GM20431 (cell line): ENCODE data around the gene ARHGAP29.

ENCODE experiments used
- in situ Hi-C: fragments of 300-500 bp; cut with MseI, MboI; formaldehyde crosslinking; loops from one replicate; pipeline ENCODE4 v1.15.0; 2020; ENCODE audit warnings: low sequenced_read_pairs; ENCODE audit not compliant: unreplicated experiment

ARHGAP29 gene

DNA sequence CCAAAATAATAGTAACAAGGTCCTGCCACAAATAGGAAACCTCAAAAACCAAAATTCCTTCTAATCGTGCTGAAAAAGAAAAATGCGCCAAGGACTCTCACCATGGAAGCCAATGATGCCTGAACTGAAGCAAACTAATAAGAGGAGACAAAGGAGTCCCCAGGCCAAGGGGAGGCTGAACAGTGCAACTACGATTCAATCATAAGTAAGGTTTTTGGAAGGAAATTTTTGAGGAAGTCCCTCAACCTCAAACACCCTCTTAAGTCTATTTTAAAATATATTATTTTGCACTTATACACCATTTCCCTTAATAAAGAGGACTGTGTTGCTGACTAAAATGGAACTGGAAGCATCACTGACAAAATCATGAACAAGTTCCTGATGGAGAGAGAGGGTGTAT, 1.7 kb upstream of the ARHGAP29 start:
- in situ Hi-C loops: no loop called here

DNA sequence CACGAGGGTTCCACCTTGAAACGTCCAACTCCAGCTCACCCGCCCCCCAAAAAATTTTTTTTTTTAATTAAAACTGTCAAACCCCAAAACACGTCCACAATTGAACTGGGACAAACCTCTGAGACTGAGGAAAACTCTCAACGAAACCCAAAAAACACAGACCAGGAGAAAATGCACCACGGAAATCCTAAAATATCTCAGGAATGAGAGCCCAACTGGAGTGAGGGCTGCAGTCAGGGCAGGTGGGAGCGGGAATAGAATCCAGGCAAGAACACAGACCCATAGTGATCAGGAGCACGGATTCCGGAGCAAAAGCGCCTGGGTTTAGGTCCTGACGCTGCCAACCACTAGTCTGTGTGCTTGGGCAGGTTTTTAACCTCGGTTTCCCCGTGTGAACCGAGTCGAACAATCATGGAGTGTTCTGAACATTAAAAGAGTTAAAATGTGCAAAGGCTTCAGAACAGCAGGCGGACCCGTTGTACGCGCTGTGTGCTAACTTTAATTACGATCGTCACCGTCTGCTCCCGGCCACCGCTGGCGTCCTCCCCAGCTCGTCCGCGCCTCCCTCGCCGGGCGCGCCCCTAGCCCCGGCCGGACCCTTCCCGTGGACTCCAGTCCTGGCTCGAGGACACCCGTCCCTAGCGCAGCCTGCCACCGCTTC, 624 bp downstream of the ARHGAP29 start:
- in situ Hi-C loops: no loop called here

DNA sequence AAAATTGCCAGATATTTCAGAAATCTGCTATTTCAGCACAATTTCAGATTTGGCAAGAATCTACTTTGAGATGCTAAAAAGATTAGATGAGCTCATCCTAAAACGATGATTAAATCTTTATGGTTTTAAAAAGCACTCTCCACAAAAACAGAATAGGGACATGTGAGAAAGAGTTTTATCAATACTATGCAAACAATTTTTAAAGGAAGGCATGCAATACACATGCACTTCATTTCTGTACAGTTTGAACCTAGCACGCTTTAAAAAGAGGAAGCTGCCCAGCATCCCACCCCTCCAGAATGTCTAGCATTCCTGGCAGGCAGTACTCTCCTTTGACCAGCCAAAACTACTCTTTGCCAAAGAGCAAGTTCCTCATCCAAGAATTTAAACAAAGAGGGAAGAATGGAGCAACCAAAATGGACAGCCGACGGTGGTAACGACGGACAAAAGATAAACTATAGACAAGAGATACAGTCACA, 1.3 kb downstream of the ARHGAP29 start:
- in situ Hi-C loops: no loop called here

DNA sequence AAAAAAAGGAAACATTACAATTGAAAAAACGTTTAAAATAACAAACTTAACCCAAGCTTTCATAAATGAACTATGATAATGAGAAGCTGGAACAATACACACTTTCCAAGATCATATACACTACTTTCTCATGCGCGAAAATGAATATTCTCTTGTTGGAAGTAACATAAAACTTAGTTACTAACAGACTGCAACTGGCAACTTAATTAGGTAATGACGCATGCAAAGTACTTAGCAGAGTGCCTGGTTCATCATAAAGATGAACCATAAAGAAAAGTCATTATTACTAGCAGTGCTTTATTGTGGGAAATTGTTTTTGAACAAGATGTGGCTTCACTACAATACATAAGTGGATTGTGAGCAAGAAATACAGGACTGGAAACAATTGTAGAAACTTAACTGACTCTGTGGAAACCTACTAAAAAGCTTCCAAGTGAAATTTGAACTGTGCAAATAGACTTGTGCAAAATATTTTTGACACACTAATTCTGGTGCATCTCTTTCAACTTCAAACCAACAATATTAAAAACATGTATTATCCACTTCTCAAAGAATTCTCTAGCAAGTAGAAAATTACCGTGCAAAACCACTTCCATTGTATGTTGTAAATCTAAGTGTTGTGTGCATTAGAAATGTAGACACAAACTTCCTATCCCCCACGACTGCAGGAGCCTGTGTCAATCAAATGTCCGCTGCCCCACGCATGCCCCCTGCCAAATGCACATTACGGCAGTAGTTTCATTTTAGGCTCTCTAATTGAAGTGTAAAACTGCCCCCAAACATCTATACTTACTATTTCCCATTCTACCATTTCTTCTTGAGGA, 2.0 kb downstream of the ARHGAP29 start:
- in situ Hi-C loops: no loop called here

DNA sequence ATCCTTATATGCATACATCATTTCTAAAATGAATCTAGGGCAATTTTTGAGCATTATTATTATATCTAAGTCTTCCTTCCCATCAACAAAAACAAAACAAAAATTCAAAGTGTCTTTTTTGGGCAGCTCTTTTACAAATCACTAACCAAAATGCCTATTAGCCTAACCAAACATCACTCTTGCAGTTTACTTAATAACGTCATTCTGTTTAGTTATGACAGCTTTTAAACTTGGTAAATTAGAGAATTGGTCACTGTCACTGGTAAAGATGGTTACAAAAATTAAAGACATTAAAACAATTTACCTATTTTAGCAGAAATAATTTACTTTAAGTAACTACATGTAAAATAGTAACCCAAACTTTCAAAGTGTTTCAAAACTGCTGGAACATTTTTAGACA, 2.8 kb downstream of the ARHGAP29 start:
- in situ Hi-C loops: no loop called here

DNA sequence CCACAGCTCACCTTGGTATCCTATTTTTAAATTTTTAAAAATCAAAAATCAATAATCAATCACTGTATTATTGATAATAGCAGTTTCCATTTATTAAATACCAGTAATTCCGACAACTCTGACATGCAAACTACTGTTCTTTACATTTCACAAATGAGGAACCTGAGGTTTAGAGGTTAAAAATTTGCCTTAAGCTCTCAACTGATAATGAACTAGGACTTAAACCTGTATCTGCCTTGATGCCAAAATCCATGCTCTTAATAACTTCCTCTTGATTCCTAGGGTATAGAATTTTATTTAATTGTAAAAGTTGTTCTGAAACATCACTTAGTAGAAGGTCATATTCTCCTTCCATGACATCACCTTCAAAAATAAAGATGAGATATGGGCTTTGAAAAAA, 5.6 kb downstream of the ARHGAP29 start:
- in situ Hi-C loops: no loop called here

DNA sequence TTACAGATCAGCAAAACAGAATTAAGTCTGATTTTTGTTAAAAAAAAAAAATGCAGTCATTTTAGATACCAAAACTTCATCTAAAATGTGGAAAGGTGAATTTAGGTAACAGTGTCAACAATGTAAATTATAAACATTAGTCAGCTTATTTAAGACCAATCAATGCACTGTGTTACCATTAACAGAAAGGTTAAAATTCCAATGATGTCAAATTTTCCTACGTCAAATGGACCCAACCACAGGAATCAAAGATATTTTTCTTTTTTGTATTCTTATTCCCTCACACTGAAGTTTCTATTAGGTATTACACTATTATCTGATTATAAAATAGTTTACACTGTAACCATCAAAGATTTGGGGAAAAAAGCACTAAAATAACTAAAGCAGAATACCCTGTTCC, 6.5 kb downstream of the ARHGAP29 start:
- in situ Hi-C loops: no loop called here

DNA sequence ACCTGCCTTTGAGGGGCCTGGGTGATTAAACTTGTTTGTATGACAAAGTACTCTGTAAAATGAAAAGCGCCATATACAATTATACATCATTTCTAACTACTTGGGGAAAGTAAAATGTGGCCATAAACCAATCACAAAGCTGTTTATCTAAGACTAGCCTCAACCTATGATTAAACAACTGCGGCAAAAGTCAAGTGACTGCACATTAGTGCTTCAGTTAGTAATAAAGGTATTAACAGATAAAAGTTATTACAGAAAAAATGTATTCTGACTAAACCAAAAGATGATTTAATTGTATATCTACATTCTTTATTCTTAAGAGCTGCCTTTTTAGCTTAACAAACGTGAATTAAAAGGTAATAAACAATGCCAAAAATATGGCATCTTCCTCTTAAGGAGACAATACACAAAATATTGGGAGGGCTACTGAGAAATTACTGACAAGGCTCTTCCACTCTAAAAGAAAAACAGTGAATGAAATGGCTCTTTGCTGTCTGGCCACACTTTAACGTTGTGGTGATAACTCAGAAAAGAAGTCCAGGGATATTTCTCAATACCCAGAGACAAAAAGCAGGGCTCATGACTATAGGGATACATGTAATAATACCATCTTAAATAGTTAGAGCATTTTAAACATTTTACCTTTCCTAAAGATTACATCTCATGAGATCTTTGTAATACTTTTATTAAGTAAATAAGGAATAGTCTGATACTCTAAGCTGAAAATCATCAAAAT, 8.6 kb downstream of the ARHGAP29 start:
- in situ Hi-C loops: no loop called here

DNA sequence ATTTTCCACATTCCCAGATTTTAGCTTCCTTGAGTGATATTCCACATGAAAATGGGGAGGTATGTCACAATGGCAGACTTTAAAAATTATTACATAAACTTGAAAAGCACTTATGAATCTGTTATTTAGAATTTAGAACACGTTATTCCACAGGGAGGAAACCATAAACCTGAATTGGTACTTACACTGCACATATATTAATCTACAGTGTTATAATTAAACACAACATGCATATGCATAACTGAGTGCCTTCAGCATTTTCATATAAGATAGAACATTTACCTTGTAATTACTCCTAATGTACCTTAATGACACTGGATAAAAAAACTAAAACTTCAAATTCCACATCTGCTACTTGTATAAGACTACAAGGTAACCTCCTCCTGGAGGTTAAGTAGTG, 9.8 kb downstream of the ARHGAP29 start:
- in situ Hi-C loops: no loop called here

DNA sequence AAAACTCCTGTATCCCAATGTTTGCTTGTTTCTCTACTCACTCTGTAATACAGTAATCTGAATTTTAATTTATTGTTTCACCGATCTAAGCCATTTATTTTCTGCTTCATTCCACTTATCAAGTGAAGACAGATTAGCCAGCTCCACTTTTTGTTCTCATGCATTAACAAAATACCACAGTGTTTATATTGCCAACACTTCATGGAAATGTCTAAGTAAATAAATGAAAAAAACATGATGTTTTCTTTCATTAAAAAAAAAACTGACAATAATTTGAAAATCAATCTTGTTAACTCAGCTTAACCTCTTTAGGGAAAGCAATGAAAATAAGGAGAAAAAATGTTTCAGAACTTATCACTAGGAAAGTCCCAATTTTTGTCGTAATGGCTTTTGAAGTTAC, 11.5 kb downstream of the ARHGAP29 start:
- in situ Hi-C loops: no loop called here

DNA sequence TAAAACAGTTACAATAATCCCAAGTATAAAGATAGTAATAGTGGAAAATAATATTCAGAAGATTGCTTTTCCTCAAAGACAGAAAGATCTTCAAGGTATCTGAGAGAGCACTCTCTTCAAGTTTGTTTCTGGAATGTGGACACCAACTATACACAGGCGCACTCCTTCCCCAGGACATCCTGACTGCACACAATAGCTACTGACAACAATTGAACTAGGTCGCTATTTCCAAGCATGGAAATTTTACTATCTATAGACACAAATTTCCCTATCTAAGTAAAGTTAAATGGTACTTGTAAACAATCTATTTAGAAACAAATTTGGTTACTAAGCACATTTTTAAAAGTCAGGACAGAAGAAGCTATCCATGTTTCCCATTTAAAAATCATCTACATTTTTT, 19.1 kb downstream of the ARHGAP29 start:
- in situ Hi-C loops: no loop called here

DNA sequence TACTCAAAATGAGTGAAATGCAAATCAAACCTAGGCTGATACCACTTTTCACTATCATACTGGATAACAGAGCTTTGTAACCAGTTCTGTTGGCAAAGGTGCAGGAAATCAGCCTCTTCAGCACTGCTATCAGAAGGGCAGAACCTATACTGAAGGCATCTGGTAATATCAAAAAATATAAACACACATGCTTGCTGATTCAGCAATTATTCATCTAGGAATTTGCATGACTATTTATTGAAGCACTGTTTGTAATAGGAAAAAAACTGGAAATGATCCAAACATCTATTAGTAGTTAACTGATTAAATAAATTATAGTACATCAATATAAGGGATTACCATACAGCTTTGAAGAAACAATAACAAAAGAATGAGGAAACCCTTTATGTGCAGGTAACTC, 21.4 kb downstream of the ARHGAP29 start:
- in situ Hi-C loops: no loop called here

DNA sequence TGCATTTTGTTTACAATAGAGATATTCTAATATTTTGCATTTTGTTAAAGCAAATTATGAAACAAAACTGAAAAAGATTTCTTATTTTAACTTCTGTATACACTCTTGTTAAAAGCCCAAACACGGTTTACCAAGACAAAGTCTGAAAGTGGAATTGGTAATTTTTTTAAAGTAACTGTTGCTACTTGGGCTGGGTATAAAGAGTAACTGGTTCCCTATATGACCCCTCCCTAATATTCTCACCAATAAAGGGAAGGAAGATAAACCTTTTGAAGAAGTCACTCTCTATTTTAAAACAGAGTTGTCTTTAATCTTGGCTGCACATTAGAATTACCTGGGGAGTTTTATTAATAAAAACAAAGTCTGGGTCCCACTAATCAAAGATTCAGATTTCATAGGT, 27.4 kb downstream of the ARHGAP29 start:
- in situ Hi-C loops: no loop called here

DNA sequence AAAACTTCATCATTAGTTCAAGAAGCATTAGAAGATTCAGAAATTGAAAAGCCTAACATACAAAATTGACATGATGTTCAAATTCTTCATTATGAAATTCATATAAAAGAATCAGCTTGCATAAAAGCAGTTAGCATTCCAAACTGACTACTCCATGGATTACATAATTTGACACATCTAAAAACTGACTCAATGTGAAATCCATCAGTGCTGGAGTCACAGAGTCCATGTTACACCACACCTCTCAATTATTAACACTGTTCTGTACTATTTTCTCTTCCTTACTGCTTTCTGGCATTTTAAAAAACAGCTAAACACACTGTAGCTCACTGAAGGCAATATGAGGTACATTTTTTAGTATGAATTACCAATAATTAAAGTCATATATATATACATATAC, 28.0 kb downstream of the ARHGAP29 start:
- in situ Hi-C loops: no loop called here

DNA sequence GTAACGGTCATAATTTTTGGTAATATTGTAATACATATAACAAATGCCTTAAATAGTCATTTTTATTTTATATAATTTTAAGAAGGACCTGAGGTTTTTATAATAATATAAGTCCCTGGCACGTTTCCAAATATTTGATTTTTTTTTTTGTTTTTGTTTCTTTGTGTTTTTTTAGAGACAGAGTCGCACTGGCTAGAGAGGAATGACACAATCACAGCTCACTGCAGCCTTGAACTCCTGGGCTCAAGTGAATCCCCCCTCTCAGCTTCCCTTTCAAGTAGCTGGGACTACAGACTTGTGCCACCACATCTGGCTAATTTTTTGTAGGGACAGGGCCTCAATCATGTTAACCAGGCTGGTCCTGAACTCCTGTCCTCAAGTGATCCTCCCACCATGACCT, 29.7 kb downstream of the ARHGAP29 start:
- in situ Hi-C loops: no loop called here

DNA sequence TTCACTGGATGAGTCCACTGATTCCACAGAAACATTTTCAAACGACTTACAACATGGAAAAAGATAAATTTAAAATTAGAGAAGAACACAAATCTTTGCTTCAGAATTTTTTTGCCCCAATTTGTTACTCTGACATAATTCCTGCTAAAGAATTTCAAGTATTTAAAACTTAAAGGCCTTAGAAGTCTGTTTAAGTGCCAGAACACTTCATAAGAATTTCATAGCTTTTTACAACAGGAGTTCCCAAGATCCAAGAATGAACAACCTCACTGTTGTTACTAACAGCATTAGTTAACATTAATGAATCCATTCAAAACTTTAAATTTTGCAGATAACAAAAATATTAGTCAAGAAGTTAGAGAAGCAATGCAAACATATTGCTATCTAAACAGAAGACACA, 31.7 kb downstream of the ARHGAP29 start:
- in situ Hi-C loops: no loop called here

DNA sequence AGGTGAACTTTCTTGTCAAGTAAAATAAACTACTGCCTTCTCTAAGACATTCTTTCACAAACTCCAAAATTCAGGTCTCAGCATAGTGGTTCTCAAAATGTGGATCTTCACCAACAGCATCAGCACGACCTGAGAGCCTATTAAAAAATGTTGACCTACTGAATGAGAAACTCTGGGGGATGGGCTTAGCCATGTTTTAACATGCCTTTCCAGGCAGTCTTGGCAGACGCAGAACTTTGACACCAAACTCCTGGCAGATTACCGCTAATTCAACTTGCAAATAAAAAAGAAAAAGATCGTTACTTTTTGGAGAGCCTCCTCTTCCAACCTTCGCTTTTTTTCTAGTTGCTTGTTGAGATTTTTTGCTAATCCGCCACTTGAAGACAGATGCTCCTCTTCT, 35.1 kb downstream of the ARHGAP29 start:
- in situ Hi-C loops: no loop called here

DNA sequence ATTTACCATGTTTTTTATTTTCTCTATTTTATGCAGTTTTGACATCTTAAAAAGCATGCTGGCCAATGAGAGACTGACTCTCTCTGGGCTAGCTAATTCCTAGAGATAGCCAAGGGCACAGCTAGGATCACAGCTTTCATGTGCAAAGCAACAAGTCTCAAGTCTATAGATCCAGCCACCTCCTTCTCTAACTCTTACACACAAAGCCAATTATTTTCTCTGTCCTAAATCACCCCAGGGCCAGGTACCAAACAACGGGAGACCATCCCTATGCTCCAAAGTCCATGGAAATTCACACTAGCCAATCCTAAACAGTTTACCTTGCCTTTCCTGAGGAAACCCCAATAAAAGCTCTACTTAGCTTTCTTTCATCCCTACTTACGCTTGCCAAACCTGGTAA, 38.0 kb downstream of the ARHGAP29 start:
- in situ Hi-C loops: no loop called here

DNA sequence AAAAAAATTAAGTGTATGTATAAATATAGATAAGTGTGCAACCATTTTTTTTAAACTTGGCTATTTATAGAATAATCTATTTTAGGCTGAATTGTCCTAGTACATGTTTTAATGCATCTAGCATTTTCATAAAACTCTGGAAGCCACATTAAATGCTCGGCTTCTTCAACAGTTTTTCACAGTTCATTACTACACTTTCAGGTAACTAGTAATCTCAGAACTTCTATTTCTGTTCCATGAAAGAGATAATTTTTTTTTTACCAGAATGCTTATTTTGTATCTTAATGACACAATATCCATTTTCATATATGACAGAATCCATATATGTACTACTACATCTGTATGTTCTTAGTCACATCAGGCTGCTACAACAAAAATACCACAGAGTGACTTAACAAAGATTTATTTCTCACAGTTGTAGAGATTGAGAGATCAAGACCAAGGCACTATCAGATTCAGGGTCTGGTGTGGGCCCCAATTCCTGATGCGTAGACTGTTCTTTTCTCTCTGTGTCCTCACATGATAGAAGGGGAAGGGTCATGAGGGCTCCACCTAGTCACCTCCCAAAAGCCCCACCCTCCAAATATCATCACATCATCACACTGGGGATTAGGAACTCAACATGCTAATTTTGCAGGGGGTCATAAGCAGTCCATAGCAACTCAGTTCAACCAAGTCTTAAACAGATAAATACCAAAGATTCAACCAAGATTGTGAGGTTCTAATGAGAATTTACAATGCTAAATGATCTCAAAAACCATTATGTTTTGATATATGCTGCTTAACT, 43.1 kb downstream of the ARHGAP29 start:
- in situ Hi-C loops: no loop called here

DNA sequence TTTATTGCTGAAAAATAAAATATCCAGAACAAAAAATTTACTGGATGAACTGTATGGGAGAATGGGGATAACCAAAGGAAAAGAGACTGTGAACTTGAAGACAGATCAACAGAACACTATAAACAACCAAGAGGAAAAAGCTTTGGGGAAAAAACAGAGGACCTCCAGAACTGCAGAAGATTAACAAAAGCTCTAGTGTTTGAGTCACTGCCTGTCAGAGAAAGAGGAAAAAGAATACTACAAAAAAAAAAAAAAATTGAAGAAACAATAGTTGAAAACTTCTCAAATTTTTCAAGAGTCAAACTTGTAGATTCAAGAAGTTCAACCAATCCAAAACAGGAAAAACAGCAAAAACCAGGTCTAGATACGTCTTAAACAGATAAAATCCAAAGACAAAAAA, 44.3 kb downstream of the ARHGAP29 start:
- in situ Hi-C loops: no loop called here
